Neuron (in vitro differentiated cells): ENCODE data around the gene PIK3CD.
A peak's percentile ranks its signal among the peaks of the same experiment; 100 is the strongest.

ENCODE experiments used
- H2AFZ ChIP-seq: one replicate; pipeline ENCODE4 v1.6.1; 2013; ENCODE audit warnings: low read depth, mild to moderate bottlenecking, inconsistent platforms, low read length, moderate library complexity
- H3K27me3 ChIP-seq: one replicate; pipeline ENCODE4 v1.6.1; 2013; ENCODE audit warnings: low read length; ENCODE audit not compliant: insufficient read depth
- H3K36me3 ChIP-seq: one replicate; pipeline ENCODE4 v1.6.1; 2013; ENCODE audit warnings: low read length; ENCODE audit not compliant: insufficient read depth
- H3K4me1 ChIP-seq: one replicate; pipeline ENCODE4 v1.6.1; 2013; ENCODE audit warnings: low read length; ENCODE audit not compliant: insufficient read depth
- H3K4me3 ChIP-seq: 2 replicates; pipeline ENCODE4 v1.5.1; 2013; ENCODE audit warnings: mild to moderate bottlenecking, low read length, moderate library complexity
- H3K9me3 ChIP-seq: one replicate; pipeline ENCODE4 v1.6.1; 2013; ENCODE audit warnings: low read length

The PIK3CD gene

DNA sequence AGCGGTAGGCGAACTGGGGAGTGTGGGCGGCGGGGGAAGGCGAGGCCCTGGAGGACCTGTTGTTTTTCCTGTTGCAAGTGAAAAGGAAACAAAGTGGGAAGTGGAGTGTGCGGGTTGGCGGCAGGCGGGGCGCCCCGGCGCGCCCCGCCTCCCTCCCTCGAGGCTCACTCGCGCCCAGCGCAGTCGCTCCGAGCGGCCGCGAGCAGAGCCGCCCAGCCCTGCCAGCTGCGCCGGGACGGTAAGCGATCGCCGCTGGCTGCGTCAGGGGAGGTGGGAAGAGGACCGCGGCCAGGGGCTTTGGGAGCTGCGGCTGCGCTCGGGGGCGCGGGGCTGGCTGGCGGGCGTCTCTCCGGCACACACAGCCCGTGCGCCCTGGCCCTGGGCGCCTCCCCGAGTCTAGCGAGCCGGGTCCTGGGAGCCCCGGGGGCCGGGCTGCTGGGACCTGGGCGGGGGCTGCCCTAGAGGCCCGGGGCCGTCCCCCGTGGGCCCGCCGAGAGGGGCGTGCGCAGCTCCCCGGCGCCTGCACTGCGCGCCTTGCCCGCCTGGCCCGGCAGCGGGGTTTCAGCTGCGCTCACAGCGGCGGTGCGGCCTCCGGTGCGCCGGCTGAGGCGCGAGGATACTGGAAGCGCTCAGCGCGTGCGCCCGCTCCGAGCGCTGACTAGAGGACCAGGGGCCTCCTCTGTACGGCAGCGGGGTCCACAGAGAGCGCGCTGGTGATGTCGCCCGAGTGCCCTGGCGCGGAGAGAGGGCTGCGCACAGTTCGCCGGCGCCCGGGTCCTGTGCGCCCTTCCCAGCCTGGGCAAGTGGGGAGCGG is at the start of gene PIK3CD:
PIK3CD (plus strand) TSS at position 167 of the 814 bp plus-strand sequence. CDS start 58,725 bp downstream, outside the sequence.
- peak within 1 kb of the TSS; percentile 65 for H2AFZ ChIP-seq
- H3K27me3 ChIP-seq: peaks cover 70% of the 10 kb centered on the region
- H3K36me3 ChIP-seq: no peaks in the 10 kb centered on the region
- no peaks in the 10 kb centered on the region for H3K4me1 ChIP-seq
- peak within 1 kb of the TSS; percentile 25 for H3K4me3 ChIP-seq
- H3K9me3 ChIP-seq: no peaks in the 10 kb centered on the region

DNA sequence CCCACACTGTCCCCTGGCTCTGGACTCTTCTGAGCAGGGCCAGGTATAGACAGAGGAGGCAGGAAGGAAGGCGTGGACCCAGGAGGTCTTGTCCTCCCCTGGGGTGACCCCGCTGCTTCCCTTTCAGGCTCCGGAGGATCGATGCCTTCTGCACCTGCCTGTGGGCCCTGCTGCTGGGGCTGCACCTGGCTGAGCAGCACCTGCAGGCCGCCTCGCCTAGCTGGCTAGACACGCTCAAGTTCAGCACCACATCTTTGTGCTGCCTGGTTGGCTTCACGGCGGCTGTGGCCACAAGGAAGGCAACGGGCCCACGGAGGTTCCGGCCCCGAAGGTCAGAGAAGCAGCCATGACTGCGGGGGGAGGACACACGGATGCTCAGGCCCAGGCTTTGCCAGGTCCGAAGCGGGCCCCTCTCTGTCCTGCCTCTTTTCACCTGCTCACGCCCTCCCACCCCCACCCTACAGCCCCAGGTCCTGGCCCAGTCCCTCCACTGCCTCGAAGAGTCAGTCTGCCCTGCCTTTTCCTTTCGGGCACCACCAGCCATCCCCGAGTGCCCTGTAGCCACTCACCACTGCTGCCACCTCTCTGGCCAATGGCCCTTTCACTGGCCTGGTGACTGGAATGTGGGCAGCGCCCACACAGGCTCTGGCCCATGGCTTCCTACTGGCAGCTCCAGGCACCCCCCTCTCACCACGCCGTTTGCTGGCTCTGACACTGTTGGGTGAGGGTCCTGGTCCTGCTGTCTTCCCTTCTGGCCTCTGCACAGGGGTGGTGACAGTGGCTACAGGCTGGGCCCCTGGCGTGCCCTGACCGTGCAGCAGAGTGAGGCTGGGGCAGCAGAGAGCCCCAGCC is 49.4 kb upstream of the PIK3CD start:
- no peak overlapping the region for H3K4me3 ChIP-seq
- peaks cover 72% of the 10 kb centered on the region for H3K36me3 ChIP-seq
- no peak overlapping the region for H2AFZ ChIP-seq
- no peaks in the 10 kb centered on the region for H3K4me1 ChIP-seq
- no peaks in the 10 kb centered on the region for H3K27me3 ChIP-seq
- no peaks in the 10 kb centered on the region for H3K9me3 ChIP-seq

DNA sequence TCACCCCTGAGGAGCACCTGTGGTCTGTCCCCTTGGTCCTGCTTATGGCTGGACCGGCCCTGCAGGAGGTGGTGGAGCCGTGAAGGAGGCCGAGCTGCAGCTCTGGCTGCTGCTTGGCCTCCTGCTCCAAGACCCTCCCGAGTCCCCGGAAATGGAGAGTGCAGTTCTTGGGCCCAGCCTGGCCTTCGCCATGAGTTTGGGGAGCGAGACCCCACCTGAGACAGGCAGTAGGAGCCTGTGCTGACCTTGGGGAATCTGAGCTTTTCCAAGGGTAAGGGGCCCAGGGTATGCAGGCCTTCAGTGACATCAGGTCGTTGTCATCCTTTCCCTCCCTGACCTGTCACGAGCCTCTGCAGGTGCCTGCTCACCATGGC is 48.8 kb upstream of the PIK3CD start:
- Histone ChIP-seq H3K9me3 (no peaks in the 10 kb centered on the region), H3K4me3 (no peak overlapping the region), H3K27me3 (no peaks in the 10 kb centered on the region), H3K4me1 (no peaks in the 10 kb centered on the region), H2AFZ (no peak overlapping the region), H3K36me3 (peaks cover 72% of the 10 kb centered on the region)

DNA sequence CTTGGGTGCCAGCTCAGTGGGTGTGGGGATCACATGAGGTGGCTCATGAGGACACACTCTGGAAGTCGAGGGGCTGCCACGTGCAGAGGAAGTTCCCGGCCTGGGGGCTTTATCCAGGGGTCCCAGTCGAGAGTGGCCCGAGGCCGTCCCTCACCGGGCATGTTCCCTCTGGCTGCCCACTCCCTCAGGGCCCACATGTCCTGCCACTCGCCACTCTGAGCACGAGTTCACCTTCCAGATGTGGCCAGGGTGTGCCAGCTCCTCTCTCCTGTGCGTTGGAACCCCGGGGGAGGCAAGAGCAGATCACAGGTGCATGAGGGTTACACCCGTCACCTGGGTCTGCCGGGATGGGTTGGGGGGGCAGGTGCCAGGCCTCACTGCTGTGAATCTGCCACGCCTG is 48.2 kb upstream of the PIK3CD start:
- Histone ChIP-seq H3K36me3 (peaks cover 72% of the 10 kb centered on the region), H2AFZ (no peak overlapping the region)

DNA sequence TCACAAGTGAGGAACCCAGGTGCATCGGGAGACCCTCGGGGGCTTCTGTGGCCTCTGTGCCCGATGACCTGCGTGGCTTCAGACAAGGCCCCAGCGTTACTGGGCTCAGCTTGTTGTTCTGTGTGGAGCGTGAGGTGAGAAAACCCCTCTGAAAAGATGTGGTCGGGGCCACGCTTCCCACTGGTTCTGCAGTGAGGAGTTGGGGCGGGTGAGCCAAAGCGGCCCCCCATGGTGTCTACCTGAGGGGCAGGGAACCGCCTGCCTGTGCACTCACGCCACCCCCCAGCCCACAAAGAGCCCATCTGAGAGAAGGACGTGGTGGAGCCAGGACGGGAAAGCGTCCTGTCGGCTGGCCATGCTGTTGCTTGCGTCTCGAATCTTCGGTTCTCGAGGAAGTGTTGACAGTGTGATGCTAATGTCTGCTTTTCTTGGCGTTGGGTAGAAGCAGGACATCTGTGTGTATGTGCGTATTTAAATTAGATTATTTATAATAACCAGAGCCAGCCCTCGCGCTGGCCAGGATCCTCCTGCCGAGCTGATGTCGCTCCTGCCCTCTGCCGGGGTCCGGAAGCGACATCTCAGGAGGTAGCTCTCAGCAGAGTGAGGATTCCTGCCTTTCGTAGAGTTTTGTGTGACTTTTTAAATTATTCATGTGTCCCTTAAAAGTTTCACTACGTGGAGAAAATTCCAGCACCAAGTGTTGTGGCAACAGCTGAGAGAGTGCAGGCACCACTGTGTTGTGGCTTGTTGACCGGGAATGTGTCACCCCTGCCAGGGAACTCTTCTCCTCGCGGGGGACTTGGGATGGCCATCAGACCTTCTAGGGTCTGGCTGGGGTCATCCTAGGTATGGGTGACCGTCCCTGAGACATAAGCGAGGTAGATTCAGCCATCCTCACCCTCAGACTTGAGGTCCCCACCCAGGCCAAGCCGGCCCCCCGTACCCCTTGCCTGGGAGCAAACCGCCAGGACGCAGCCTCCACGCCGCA is 47.5 kb upstream of the PIK3CD start:
- Histone ChIP-seq H3K27me3 (no peaks in the 10 kb centered on the region), H3K36me3 (peaks cover 77% of the 10 kb centered on the region), H3K4me1 (no peaks in the 10 kb centered on the region), H3K9me3 (no peaks in the 10 kb centered on the region), H3K4me3 (no peak overlapping the region), H2AFZ (no peak overlapping the region)

More for the DNA sequence above, 48.2 kb upstream of the PIK3CD start:
- Histone ChIP-seq H3K4me3 (no peak overlapping the region), H3K9me3 (no peaks in the 10 kb centered on the region), H3K4me1 (no peaks in the 10 kb centered on the region), H3K27me3 (no peaks in the 10 kb centered on the region)

DNA sequence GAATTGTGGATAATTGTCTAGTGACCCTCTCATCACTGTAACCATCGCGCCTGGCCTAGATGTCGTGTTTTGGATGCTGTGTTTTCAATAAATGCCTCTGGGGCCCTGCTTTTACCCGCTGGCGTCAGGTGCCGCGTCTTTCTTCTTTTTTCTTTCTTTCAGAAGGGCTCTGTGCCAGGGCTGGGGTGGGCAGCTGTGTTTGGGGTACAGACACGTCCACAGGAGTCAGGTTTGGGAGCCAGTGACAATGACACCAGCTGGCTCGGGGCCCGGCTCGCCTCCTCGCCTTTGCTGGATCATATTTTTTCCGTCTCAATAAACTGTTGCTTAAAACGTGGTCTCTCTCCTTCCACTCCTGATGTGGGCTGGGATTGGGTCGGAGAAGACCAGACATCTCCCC is 46.7 kb upstream of the PIK3CD start:
- H3K9me3 ChIP-seq: no peaks in the 10 kb centered on the region
- H3K4me3 ChIP-seq: no peak overlapping the region
- H3K36me3 ChIP-seq: peaks cover 82% of the 10 kb centered on the region
- no peaks in the 10 kb centered on the region for H3K27me3 ChIP-seq
- H3K4me1 ChIP-seq: no peaks in the 10 kb centered on the region
- no peak overlapping the region for H2AFZ ChIP-seq

DNA sequence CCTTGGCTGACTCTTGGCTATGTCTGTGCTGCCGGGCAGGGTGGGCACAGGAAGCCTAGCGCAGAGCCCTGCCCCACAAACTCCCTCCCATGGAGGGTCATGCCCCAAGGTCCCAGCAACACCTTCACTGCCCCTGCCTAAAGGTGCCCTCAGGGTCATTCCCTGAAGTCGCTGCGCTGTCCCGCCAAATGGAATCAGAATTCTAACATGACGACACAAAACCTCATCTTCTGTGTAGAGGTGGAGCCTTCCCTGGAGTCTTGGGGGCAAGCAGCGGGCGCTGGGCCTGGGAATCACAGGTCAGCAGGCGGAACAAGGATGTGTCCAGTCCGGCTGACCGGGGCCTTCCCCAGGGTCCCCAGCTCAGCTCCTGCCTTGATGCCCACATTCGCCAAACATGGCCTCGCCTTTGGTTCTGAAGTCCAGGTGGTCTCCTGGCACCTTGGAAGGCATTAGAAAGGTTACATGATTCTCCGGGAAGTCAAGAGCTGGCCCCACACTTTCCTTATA is 45.5 kb upstream of the PIK3CD start:
- Histone ChIP-seq H3K4me3 (no peak overlapping the region), H3K36me3 (peaks cover 80% of the 10 kb centered on the region), H2AFZ (no peak overlapping the region), H3K9me3 (no peaks in the 10 kb centered on the region), H3K4me1 (no peaks in the 10 kb centered on the region), H3K27me3 (no peaks in the 10 kb centered on the region)

- Histone ChIP-seq H3K27me3 (no peaks in the 10 kb centered on the region), H2AFZ (no peak overlapping the region), H3K9me3 (no peaks in the 10 kb centered on the region), H3K4me3 (no peak overlapping the region), H3K36me3 (peaks cover 79% of the 10 kb centered on the region), H3K4me1 (no peaks in the 10 kb centered on the region)
These were observed 45.1 kb upstream of the PIK3CD start for GRCh38 chr1:9606458-9606857.

GRCh38 chr1:9606948-9607347 is 44.6 kb upstream of the PIK3CD start:
- no peak overlapping the region for H2AFZ ChIP-seq
- H3K4me3 ChIP-seq: no peak overlapping the region
- no peaks in the 10 kb centered on the region for H3K27me3 ChIP-seq
- H3K4me1 ChIP-seq: no peaks in the 10 kb centered on the region
- H3K9me3 ChIP-seq: no peaks in the 10 kb centered on the region
- peaks cover 78% of the 10 kb centered on the region for H3K36me3 ChIP-seq

GRCh38 chr1:9607352-9607751 is 44.2 kb upstream of the PIK3CD start:
- no peak overlapping the region for H3K4me3 ChIP-seq
- H2AFZ ChIP-seq: no peak overlapping the region
- H3K27me3 ChIP-seq: no peaks in the 10 kb centered on the region
- no peaks in the 10 kb centered on the region for H3K9me3 ChIP-seq
- peaks cover 78% of the 10 kb centered on the region for H3K36me3 ChIP-seq
- H3K4me1 ChIP-seq: no peaks in the 10 kb centered on the region

DNA sequence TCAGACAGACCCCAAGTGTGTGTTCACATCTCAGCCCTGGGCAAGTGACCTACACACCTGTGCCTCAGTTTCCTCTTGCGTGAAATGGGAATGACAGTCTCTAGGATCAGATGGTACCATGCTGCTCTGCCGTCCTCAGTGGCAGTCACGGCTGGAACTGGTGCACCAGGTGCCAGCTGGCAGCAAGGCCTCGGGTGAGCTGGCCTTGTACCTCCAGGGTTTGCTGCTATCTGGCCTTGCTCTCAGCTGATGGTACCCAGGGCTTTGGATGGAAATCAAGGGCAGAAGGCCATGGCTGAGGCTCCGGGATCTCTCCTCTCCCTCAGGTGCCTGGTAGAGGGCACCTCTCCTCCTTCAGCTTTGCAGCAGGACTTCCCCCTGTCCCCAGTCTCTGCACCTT is 41.5 kb upstream of the PIK3CD start:
- Histone ChIP-seq H3K4me1 (no peaks in the 10 kb centered on the region), H3K27me3 (no peaks in the 10 kb centered on the region), H3K4me3 (no peak overlapping the region), H3K9me3 (no peaks in the 10 kb centered on the region), H3K36me3 (peaks cover 62% of the 10 kb centered on the region), H2AFZ (no peak overlapping the region)

DNA sequence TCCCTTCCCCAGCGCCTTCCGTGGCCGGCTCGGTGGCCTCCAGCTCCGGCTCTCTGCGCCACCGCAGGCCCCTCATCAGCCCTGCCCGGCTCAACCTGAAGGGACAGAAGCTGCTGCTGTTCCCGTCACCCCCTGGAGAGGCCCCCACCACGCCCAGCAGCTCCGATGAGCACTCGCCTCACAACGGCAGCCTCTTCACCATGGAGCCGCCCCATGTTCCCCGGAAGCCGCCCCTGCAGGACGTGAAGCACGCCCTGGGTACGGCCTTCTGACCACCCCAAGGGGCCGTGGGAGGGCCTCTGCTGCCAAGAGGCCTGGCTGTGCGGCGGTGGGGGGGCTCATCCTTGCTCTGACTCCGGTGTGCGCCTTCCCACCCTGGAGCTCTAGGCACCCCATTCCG is 41.0 kb upstream of the PIK3CD start:
- H3K4me3 ChIP-seq: no peak overlapping the region
- peaks cover 61% of the 10 kb centered on the region for H3K36me3 ChIP-seq
- H3K27me3 ChIP-seq: no peaks in the 10 kb centered on the region
- no peaks in the 10 kb centered on the region for H3K4me1 ChIP-seq
- H3K9me3 ChIP-seq: no peaks in the 10 kb centered on the region
- no peak overlapping the region for H2AFZ ChIP-seq
